A549 (cell line): ENCODE data around the gene LILRA6. TPM values are rescaled to one million over a fixed set of nuclear protein-coding genes. Genes with fewer than 3 reads are reported as not detected.
A peak's percentile ranks its signal among the peaks of the same experiment; 100 is the strongest.

ENCODE experiments used
- ATAC-seq, 2 experiments: fragments of 200-7000 bp in 1 of 2; fragments of >200 bp in 1 of 2; cut with Nextera tagmentation in 1 of 2; cut with Tn5 transposase in 1 of 2; 3 replicates each; pipeline versions ENCODE4 v1.8.0 to v1.9.1; 2018 to 2020; ENCODE audit warnings: mild to moderate bottlenecking in 1 of 2, moderate library complexity in 1 of 2
- CTCF ChIA-PET: fragments of 300-600 bp; sonication (Branson Sonifier 250); formaldehyde crosslinking; extraction: SDS; loops from one replicate; lab custom pipeline; 2021; ENCODE audit warnings: antibody characterized with exemption, inconsistent platforms; lab: Yijun Ruan, JAX
- POLR2A ChIA-PET: fragments of 350-600 bp; formaldehyde crosslinking; extraction: SDS; loops from one replicate; lab custom pipeline; 2021; ENCODE audit warnings: antibody characterized with exemption, inconsistent platforms; lab: Yijun Ruan, JAX
- DNase-seq, 2 experiments: peaks; one replicate each; pipeline versions ENCODE4 v3.0.0 to v3.0.0-alpha.2; 2011 to 2016; ENCODE audit warnings: low read depth in 1 of 2, low spot score in 1 of 2
- FAIRE-seq: peaks from 2 replicates; lab custom pipeline; 2011; peaks lifted over from hg19 to GRCh38; lab: Jason Lieb, UNC
- H3K27ac ChIP-seq, 2 experiments: fragments of >200 bp; sonication (Bioruptor Twin); formaldehyde crosslinking; 3 replicates each; pipeline ENCODE4 v1.5.1; 2016 to 2017
- H3K4me1 ChIP-seq: fragments of >200 bp; sonication (Bioruptor Twin); formaldehyde crosslinking; 3 replicates; pipeline ENCODE4 v1.6.1; 2016
- H3K4me2 ChIP-seq: fragments of >200 bp; sonication (Bioruptor Twin); formaldehyde crosslinking; 3 replicates; pipeline ENCODE4 v1.6.1; 2016
- H3K4me3 ChIP-seq: fragments of >200 bp; sonication (Bioruptor Twin); formaldehyde crosslinking; 3 replicates; pipeline ENCODE4 v1.5.1; 2016
- H3K9me3 ChIP-seq: fragments of >200 bp; sonication (Bioruptor Twin); formaldehyde crosslinking; 3 replicates; pipeline ENCODE4 v1.6.1; 2016
- EP300 ChIP-seq, 2 experiments: fragments of >200 bp; sonication (Bioruptor Twin); formaldehyde crosslinking; IDR thresholded peaks; 2 replicates in 1 of 2; 3 replicates in 1 of 2; pipeline ENCODE4 v1.6.1; 2016 to 2017
- FOSB ChIP-seq: fragments of 250-450 bp; sonication (Bioruptor Pico); IDR thresholded peaks from 2 replicates; pipeline ENCODE4 v1.5.0; 2020; ENCODE audit warnings: mild to moderate bottlenecking, moderate library complexity
- FOSL2 ChIP-seq, 2 experiments: fragments of 450-650 bp in 1 of 2; fragments of >200 bp in 1 of 2; sonication (Bioruptor Twin) in 1 of 2; formaldehyde crosslinking; IDR thresholded peaks; 2 replicates each; pipeline versions ENCODE4 v1.5.0 to v1.6.1; 2016 to 2020; ENCODE audit warnings: mild to moderate bottlenecking in 1 of 2, moderate library complexity in 1 of 2
- HOXB5 ChIP-seq: fragments of 250-450 bp; sonication (Bioruptor Pico); IDR thresholded peaks from 2 replicates; pipeline ENCODE4 v1.5.0; 2020; ENCODE audit warnings: mild to moderate bottlenecking, moderate library complexity
- JUN ChIP-seq, 2 experiments: fragments of >200 bp; sonication (Bioruptor Twin); formaldehyde crosslinking; IDR thresholded peaks; 2 replicates in 1 of 2; 3 replicates in 1 of 2; pipeline ENCODE4 v1.6.1; 2016 to 2017
- MAFK ChIP-seq: fragments of 450-650 bp; IDR thresholded peaks from 2 replicates; pipeline ENCODE4 v1.6.1; 2014; ENCODE audit not compliant: partially characterized antibody
- MAZ ChIP-seq: fragments of 150-350 bp; IDR thresholded peaks from 2 replicates; pipeline ENCODE4 v1.6.1; 2014; ENCODE audit warnings: antibody characterized with exemption, low read depth, low read length, borderline replicate concordance
- MYC ChIP-seq: IDR thresholded peaks from 2 replicates; pipeline ENCODE4 v1.6.1; 2012; ENCODE audit warnings: mild to moderate bottlenecking, inconsistent platforms, low read length, improper control_type of control experiment, borderline replicate concordance
- NR3C1 ChIP-seq: fragments of >200 bp; sonication (Bioruptor Twin); formaldehyde crosslinking; IDR thresholded peaks from 3 replicates; pipeline ENCODE4 v1.6.1; 2017
- PHF8 ChIP-seq: fragments of 200-600 bp; sonication (generic); IDR thresholded peaks from 2 replicates; pipeline ENCODE4 v1.6.1; 2016; ENCODE audit warnings: low read depth, mild to moderate bottlenecking, antibody characterized with exemption, moderate library complexity, borderline replicate concordance
- POLR2A ChIP-seq: IDR thresholded peaks from 2 replicates; pipeline ENCODE4 v1.6.1; 2012; ENCODE audit warnings: mild to moderate bottlenecking, low read length
- RFX5 ChIP-seq: fragments of 450-650 bp; IDR thresholded peaks from 2 replicates; pipeline ENCODE4 v1.7.1; 2014; ENCODE audit warnings: antibody characterized with exemption, mild to moderate bottlenecking, moderate library complexity
- SREBF2 ChIP-seq: fragments of 450-650 bp; IDR thresholded peaks from 2 replicates; pipeline ENCODE4 v1.6.1; 2014; ENCODE audit warnings: mild to moderate bottlenecking, moderate library complexity
- TFCP2L1 ChIP-seq: fragments of 250-450 bp; sonication (Bioruptor Pico); IDR thresholded peaks from 2 replicates; pipeline ENCODE4 v1.5.0; 2021; ENCODE audit warnings: mild to moderate bottlenecking
- TP53 ChIP-seq: fragments of 250-450 bp; sonication (Bioruptor Pico); IDR thresholded peaks from 2 replicates; pipeline ENCODE4 v1.5.0; 2021; ENCODE audit warnings: mild to moderate bottlenecking, moderate library complexity
- ZNF302 ChIP-seq: fragments of 250-450 bp; sonication (Bioruptor Pico); IDR thresholded peaks from 2 replicates; pipeline ENCODE4 v1.9.0; 2021; ENCODE audit warnings: inconsistent platforms, mild to moderate bottlenecking, moderate library complexity
- WGBS: methylation state at CpG from one replicate; pipeline ENCODE4 v1.1.6; 2017; ENCODE audit errors: missing lambda C conversion rate; 5-methylcytosine and 5-hydroxymethylcytosine counted together
- polyA plus RNA-seq, 4 experiments: library from polyadenylated mRNA; depleted of rRNA in 3 of 4; stranded (reverse); fragments of >200 nt; fragmentation: RNase III in 1 of 4; extraction: RNeasy Plus Mini Kit Qiagen cat#74134 plus additional on column Dnase treatment in 1 of 4; gene quantifications; 2 replicates in 3 of 4; 3 replicates in 1 of 4; pipeline ENCODE4 v1.2.3, GENCODE V29; 2011 to 2017
- TF ChIP-seq, protein P1 (sequence below): fragments of >200 bp; sonication (Bioruptor Twin); formaldehyde crosslinking; IDR thresholded peaks from 3 replicates; pipeline ENCODE4 v1.6.1; 2016
- TF ChIP-seq, protein P2 (sequence below): IDR thresholded peaks from 2 replicates; pipeline ENCODE4 v1.6.1; 2012

Gene LILRA6
- polyA plus RNA-seq, 2 of the 4 experiments (the other 2 are of a cell fraction): not detected

GRCh38 chr19:54191011-54191810, 51.4 kb downstream of the LILRA6 start, which contains the start of gene TSEN34 (continued):
- TF ChIP-seq TFCP2L1 (no peak), MAFK (no peak)

DNA sequence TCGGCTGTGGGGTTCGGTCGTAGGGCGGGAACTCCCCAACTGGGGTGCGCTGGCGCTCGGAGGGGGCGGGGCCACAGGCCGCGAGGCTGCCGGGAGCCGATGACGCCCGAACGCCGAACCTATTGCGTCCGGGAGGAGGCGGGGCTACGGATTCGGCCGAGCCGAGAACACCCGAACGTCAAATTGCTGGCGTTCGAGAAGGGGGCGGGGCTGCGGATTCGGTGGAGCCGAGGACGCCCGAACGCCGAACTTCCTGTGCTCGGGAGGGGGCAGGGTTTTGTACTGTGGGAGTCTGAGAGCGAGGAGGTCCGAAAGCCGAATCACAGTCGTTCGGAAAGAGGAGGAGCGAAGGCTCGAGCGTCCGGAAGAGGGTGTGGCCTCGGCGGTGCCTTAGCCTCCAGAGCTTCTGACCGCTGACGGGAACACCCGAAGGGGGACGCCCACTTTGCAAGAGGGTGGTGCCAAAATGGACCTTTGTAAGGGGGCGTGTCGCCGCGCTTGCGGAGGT, 52.0 kb downstream of the LILRA6 start:
- CTCF ChIA-PET: interaction anchor here (1.2 to 17.2 kb wide), 4 partner anchors 9 to 75 kb away, joined by 3 to 295 read pairs (median 6); partner anchors contain the start of gene TMC4
- 3% methylated on average over 38 of the region's 56 CpGs for WGBS
- ATAC-seq (peak; percentile 57 to 81), FAIRE-seq (peak; percentile 96), DNase-seq (peak; percentile 84 to 100)
- peak; percentile 16 for TF ChIP-seq MYC
- no peak for TF ChIP-seq NR3C1
- peaks cover 23% of the 10 kb centered on the region for H3K4me1 ChIP-seq
- H3K4me2 ChIP-seq: peak overlapping the region; percentile 89; the same call in 2 of the 3 replicates
- peak overlapping the region; percentile 80 for H3K4me3 ChIP-seq
- peak overlapping the region; percentile 91 to 94 for H3K27ac ChIP-seq
- no peaks in the 10 kb centered on the region for H3K9me3 ChIP-seq
- POLR2A ChIA-PET: interaction anchor here (0.6 to 5.0 kb wide), 9 partner anchors 10 to 273 kb away, joined by 3 to 132 read pairs (median 19); partner anchors contain the start of genes CNOT3, LENG8, LENG9 and PRPF31

DNA sequence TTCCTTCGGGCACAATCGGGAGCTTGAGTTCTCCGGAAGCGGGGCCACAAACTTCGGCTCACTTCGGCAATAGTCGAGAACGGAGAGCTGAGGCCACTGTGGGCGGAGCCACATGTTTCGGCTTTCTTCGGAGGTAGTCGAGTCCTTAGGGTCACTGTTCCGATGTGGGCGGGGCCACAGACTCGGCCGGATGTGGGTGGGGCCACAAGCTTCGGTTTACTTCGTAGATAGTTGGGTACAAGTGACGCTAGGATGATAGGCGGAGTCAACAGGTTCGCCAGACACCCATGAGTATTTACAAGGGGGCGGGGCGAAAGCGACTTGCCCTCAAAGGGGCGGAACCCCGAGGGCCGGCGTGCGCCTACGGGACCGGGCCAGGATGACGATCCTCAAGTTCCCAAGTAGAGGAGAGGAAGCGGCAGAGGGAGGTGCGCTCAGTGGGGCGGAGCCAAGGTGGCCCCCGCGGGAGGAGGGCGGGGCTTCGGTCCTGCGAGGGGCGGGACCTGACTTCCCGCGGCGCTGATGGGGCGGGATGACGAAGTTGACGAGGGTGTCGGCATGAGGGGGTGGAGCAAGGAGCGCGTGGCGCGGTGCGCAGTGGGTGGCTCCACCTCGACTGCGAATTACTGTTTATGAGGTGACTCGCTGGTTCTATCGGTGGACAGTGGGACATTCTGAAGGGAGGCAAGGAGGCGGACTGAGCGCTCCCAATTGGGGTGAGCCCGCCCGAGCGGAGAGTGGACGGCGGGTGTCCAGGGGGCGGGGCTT, 52.7 kb downstream of the LILRA6 start:
- ATAC-seq (peak; percentile 63 to 78), DNase-seq (peak; percentile 96 to 100), FAIRE-seq (peak; percentile 99)
- TF ChIP-seq TFCP2L1: peak; percentile 88; the same call in 1 of the 2 replicates
- peak; percentile 80; the same call in 1 of the 2 replicates for TF ChIP-seq RFX5
- peak; percentile 97 for TF ChIP-seq MYC
- TF ChIP-seq, protein P1, sequence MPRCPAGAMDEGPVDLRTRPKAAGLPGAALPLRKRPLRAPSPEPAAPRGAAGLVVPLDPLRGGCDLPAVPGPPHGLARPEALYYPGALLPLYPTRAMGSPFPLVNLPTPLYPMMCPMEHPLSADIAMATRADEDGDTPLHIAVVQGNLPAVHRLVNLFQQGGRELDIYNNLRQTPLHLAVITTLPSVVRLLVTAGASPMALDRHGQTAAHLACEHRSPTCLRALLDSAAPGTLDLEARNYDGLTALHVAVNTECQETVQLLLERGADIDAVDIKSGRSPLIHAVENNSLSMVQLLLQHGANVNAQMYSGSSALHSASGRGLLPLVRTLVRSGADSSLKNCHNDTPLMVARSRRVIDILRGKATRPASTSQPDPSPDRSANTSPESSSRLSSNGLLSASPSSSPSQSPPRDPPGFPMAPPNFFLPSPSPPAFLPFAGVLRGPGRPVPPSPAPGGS: 0 out of 3 replicates have a peak, but pooled peaks have one; percentile 53
- no peak for TF ChIP-seq SREBF2
- TF ChIP-seq ZNF302 (CRISPR knock-in tag): no peak
- no peak for TF ChIP-seq FOSB (CRISPR knock-in tag)
- TF ChIP-seq TP53 (CRISPR knock-in tag): 0 out of 2 replicates have a peak, but pooled peaks have one; percentile 60
- TF ChIP-seq PHF8: peak; percentile 77; the same call in 1 of the 2 replicates
- peak; percentile 43; the same call in 1 of the 2 replicates for TF ChIP-seq MAZ
- TF ChIP-seq, protein P2, sequence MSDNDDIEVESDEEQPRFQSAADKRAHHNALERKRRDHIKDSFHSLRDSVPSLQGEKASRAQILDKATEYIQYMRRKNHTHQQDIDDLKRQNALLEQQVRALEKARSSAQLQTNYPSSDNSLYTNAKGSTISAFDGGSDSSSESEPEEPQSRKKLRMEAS: peak; percentile 87
- peak in 1 of 2 experiments; percentile 69; a peak in 3 of 5 replicates for TF ChIP-seq JUN (IDR thresholded peaks at IDR 0.05)
- TF ChIP-seq POLR2A: peak; percentile 51
- no peak for TF ChIP-seq EP300 (IDR thresholded peaks at IDR 0.05)
- peak; percentile 37; the same call in 1 of the 2 replicates for TF ChIP-seq HOXB5 (CRISPR knock-in tag)
- no peak for TF ChIP-seq FOSL2 (IDR thresholded peaks at IDR 0.05)
- TF ChIP-seq FOSL2 (CRISPR knock-in tag; IDR thresholded peaks at IDR 0.05): peak; percentile 9; the same call in 1 of the 2 replicates
- ChIA-PET CTCF (interaction anchor here (0.8 to 17.2 kb wide), 12 partner anchors 9 to 381 kb away, joined by 3 to 295 read pairs (median 6); partner anchors contain the start of genes LENG1 and TMC4), POLR2A (interaction anchor here (0.5 to 5.0 kb wide), 25 partner anchors 11 to 544 kb away, joined by 3 to 132 read pairs (median 6); partner anchors contain the start of genes CNOT3, LENG1, LENG8 and LENG9)
- Histone ChIP-seq H3K9me3 (no peaks in the 10 kb centered on the region), H3K4me1 (peaks cover 23% of the 10 kb centered on the region), H3K27ac (peak overlapping the region; percentile 94 to 95), H3K4me2 (peak overlapping the region; percentile 36; the same call in 2 of the 3 replicates), H3K4me3 (peak overlapping the region; percentile 80)
- 2% methylated on average over 42 of the region's 65 CpGs for WGBS
